MV-4-11 (cell line): ENCODE results near the gene ANKRD34A.

Experiments used
- DNase-seq: peaks from one replicate; lab custom pipeline; 2025; lab: John Stamatoyannopoulos, UW

ANKRD34A gene

DNA sequence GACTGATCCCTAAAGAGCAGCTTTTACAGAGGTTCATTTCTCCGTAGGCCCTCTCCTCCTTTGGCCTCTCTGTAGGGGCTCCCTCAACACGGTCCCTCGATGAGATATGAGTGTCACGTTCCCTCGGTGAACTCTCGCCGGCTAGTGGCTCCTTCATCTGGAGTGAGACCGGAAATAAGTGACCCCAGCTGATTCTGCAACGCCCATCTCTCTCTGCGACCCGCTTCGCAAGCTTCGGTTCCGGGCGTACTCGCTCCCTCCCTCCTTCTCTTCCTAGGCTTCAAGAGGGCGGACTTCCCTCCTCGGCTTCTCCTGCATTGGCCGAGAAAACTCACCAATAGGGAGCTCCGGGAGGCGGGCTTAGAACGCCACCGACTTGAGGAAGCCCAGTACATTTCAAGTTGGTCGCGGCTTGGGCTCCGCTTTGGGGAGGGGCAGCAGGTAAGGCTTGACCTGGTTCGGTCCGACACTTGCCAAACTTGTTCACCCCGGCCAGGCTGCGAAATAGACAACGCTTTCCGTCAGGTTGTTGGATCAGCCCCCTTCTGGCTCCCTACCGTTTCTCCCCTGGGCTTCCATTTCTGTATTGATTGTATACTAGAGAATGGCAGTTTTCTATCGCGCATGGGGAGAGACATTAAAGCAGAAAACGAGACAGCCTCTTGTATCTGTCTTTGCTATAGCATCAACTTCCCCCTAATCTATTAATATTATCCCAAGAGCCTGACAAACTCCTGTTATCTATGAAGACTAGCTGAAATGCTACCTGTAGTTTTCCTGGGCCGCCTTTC is at the start of gene ANKRD34A, which contains the start of gene POLR3GL:
TSS of gene ANKRD34A (minus strand) at position 248 of the 791 bp plus-strand sequence. CDS start 2,816 bp downstream, outside the sequence.
TSS of gene POLR3GL (plus strand) at position 363 of the 791 bp plus-strand sequence. CDS start 10,176 bp downstream, outside the sequence.
- DNase-seq, result peak; percentile 92

DNA sequence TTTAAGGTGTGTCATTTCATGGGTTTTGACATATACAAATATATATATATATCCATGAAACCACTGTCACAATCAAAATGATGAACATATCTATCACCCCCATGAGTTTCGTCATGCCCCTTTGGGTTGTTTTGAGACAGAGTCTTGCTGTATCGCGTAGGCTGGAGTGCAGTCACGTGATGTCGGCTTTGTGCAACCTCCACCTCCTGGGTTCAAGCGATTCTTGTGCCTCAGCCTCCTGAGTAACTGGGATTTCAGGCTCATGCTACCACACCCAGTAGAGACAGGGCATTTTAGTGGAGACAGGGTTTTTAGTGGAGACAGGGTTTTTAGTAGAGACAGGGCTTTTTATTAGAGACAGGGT is 49.2 kb upstream of the ANKRD34A start:
- DNase-seq, result no peak

DNA sequence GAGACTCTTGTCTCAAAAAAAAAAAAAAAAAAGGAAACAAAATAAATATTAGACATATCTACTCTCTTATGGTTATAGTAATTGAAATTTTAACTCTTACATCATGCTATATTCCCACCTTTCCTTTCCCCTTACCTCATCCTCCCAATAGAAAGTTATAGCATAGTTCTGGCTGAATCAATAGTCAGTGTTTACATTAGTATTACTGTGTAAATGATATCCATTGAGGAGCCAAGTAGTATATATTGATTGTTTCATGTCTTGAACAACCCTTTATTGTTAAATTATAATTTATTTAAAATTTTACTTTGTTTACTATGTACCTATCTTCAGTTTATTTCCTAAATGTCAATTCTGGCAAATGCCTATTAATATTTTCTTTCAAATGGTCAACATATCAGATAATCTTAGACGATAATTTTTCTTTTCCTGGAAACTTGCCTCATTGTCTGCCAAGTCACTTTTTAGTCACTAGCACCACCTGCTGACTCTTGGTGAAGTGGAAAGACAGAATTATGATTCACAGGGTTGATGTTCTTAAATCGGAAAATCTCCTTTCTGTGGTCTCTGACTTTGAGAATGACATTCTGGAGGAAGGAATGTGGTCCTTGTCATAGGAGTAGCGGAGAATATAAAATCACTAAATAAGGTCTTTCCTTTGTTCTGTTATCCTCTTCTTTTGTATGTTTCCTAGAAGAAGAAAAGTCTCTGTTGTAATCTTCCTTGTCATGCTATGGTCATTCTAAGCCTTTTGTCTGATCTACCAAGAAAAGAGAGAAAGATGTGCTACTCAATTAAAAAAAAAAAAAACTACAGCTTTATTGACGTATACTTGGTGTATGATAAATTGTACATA is 48.6 kb upstream of the ANKRD34A start:
- peak; percentile 58 for DNase-seq

DNA sequence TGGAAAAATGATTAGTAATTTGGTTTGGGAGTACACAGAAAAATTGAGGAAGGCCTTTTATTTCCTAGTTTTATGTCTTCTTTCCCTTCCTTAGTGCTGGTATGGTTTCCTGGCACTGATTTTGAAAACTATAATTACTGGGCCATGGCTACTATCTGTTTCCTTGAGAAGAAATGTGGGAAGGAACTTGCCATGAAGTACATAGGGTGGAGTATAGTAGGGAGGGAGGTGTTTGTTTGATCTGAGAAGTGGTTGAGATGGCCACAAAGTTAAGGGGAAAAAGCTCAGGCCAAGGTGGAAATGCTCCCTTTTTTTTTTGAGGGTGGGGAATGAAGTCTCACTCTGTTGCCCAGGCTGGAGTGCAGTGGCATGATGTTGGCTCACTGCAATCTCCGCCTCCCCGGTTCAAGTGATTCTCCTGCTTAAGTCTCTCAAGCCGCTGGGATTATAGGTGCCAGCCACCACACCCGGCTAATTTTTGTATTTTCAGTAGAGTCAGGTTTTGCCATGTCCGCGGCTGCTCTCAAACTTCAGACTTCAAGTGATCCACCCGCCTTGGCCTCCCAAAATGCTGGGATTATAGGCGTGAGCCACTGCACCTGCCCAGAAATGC is 45.9 kb upstream of the ANKRD34A start:
- DNase-seq, result no peak

DNA sequence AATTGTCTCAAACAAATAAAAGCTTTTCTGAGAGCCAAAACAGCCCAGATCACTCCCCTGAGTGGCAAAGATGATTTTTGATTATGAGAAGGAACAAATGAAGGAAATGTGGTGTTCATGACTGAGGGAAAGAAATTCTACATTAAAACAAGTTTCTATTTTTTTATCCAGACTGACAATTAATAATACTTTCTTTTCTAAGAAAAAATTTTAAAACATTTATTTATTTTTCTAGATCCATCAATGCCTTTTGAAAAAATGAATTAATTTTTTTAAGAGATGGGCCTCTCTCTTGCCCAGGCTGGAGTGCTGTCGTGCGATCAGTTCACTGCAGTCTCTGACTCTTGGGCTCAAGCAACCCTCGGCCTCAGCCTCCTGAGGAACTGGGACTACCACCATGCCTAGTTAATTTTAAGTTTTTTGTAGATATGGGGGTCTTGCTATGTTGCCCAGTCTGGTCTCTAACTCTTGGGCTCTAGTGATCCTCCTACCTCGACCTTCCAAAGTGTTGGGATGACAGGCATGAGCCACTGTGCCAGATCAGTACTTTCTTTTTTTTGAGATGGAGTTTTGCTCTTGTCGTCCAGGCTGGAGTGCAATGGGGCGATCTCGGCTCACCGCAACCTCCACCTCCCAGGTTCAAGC is 43.2 kb upstream of the ANKRD34A start:
- no peak for DNase-seq

DNA sequence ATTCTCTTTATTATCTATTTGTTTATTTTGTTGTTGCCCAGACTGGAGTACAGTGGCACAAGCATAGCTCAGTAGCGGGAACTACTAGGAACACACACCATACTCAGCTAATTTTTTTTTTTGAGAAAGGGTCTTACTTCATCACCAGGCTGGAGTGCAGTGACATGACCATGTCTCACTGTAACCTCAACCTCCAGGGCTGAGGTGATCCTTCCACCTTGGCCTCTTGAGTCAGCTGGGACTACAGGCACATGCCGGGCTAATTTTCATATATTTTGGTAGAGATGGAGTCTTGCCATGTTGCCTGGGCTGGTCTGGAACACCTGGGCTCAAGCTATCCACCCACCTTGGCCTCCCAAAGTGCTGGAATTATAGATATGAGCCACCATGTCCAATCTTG is 37.3 kb upstream of the ANKRD34A start:
- DNase-seq, result no peak

DNA sequence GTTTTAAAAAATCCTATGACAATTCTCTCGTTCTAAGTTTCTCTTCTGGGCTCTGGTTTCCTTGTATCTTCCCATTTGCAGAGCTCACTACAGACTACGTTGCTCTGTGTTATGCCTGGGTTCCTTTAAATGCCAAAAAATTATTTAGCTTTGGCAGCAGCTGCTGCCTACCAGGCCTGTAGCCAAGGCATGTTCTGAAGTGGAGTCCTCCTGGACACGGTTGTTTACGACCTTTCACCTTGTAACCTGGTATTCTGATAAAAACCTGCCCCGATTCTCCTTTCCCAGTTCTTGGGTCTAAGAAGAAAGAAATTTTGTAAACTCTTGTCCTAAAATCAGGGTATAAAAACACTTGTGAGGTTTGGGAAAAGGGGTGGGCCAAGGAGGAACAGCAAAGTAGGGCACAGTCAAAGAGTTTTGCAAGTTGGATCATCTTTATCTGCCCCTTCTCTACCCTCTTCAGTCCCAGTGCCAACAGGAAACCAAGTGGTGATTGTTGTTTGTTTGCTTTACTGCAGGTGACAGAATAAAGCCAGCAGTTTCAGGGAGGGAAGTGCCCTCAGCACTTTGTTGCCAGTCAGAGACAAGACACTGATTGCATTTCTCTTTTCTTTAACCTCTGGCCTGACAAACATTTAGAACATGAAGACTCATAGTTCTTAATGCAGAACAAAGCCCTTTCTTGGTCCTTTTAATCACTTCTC is 35.1 kb upstream of the ANKRD34A start:
- DNase-seq, result no peak

DNA sequence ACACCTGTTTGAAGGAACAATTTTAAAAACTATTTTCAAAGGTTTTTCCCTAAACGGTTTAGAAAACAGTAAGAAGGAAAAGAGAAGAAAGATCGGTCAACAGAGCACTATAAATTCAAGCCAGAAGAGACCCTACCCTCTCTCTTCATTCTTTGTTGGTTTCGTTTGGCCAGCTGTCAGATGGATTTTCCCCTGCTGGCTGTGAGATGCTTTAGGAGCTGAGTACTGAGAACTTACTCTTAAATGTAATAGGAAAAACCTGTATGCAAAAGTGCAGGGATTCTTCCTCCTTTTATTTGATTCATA is 33.3 kb upstream of the ANKRD34A start:
- DNase-seq, result no peak

DNA sequence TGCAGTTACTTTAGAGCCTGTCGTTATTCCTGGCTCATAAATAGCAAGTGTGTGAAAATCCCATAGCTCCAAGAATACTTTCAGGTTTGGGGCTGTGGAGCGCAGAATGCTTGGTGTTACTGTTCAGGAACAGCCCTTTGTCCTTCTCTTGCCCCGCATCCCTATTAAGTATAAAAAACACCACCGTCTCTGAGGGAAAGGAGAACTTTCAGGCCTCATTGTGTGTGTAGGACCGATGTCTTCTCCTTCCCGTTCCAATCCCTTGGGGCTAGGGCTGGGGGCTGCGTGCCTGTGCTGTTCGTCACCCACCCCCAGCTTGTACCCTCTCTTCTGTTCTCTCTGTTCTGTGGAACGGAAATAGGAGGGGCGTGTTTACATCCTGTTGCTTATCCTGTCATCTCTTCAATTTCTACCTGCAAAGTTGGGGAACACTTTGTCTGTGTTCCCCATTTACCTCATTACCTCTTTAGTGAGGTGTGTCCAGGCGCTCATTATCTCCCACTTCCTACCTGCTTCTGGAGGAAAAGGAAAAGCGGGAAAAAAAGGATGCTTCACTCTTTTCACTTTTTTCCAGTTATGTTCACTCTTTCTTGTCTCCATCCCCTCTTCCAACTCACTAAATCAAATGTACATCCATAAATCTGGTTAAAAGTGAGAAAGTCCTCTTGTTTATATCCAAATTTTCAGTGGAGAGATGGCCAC is 32.8 kb upstream of the ANKRD34A start:
- DNase-seq, result peak; percentile 45

DNA sequence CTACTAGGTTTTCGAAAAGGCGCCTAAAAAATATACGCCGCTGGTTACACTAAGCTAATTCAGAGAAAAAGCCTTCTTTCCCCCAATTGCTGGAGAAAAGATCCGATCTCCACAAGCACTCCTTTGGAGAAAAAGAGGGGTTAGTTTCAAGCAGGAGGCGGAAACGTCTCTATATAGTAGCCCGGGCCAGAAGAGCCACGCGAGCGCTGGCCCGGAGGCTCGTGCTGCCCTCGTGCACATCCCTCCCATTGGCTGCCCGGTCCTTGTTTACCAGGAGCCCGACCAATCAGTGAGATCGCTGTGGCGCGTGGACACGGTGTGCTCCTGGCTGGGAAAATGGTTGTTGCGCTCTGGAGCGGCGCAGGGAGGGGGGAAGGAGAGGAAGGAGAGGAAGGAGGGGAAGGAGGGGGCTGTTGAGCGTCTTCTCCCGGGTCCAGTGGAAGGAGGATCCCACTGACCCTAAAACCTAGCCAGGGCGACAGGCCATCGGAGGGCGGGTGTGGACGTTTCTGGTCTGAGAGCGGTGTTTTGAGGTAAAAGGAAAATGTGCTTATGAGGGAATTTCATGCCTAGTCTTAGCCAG is 32.1 kb upstream of the ANKRD34A start, which contains the start of gene TXNIP:
TSS of gene TXNIP (minus strand) at position 147 of the 583 bp plus-strand sequence. CDS start 313 bp downstream, outside the sequence.
- DNase-seq, result peak; percentile 98

DNA sequence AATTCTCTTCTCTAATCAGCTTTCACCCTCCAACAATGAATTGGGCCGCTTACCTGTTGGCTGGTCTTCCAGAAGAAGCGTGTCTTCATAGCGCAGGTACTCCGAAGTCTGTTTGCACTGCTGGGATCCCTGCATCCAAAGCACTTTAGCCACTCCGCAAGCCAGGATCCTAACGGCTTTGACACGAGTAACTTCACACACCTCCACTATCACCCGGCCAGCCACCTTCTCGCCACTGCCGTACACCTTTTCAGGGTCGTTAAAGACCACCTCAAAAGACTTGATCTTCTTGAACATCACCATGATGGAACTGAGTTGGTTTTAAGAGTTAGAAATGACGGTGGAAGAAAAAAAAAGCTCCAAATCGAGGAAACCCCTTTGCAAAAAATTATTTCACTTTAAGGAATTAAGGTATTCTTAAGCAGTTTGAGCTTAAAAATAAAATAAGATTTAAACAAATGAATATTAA is 31.6 kb upstream of the ANKRD34A start:
- DNase-seq, result no peak

DNA sequence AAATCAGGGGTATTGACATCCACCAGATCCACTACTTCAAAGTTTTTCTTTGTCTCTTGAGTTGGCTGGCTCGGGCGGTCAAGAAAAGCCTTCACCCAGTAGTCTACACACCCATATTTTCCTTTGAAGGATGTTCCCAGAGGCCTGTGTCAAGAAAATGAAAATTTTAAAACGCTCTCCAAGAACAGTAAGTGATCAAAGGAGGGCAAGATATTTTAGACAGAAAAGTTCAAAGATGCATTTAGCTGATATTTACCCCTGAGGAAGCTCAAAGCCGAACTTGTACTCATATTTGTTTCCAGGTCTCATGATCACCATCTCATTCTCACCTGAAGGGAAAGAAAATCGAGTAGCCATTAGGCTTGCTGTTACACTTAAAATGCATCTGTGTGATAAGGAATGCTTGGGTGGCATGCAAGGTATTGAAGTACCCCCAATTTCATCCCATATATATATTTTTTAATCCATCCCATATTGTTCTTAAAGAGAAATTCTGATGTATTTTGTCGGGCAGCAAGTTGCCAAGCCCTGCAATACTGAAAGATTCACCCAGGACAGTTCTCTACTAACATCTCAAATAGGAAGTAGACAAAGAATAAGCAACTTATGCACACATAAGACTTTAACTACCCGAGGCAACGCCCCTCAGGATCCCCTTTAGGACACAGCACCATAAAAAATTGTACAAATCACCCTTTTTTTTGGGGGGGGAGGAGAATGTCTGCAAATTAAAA is 30.9 kb upstream of the ANKRD34A start:
- DNase-seq, result no peak

DNA sequence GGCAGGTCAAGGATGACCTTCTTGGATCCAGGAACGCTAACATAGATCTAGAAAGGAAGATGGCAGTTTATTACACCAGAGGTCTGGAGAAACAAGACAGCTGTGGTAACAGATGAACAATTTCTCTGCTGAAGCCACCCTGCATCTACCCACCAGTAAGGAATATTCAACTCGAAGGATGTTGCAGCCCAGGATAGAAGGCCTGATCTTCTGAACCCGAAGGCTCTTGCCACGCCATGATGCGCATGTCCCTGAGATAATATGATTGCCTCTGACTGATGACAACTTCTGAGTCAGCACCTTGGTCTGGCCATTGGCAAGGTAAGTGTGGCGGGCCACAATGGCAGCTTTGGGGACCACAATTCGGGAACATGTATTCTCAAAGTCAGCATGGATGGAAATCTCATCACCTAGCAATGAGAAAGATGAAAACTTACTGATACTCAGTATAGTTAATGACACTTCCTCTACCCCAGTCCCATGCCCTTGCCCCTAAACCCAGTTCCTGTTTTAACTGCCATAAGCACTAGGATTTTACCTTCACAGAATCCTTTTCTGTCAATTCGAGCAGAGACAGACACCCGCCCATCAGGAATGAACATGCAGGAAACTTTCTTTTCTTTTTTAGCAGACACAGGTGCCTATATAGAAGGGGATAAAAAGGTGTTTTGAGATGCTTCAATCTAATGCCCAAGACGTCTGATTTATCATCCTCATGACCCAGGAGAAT is 30.2 kb upstream of the ANKRD34A start:
- peak; percentile 46 for DNase-seq

DNA sequence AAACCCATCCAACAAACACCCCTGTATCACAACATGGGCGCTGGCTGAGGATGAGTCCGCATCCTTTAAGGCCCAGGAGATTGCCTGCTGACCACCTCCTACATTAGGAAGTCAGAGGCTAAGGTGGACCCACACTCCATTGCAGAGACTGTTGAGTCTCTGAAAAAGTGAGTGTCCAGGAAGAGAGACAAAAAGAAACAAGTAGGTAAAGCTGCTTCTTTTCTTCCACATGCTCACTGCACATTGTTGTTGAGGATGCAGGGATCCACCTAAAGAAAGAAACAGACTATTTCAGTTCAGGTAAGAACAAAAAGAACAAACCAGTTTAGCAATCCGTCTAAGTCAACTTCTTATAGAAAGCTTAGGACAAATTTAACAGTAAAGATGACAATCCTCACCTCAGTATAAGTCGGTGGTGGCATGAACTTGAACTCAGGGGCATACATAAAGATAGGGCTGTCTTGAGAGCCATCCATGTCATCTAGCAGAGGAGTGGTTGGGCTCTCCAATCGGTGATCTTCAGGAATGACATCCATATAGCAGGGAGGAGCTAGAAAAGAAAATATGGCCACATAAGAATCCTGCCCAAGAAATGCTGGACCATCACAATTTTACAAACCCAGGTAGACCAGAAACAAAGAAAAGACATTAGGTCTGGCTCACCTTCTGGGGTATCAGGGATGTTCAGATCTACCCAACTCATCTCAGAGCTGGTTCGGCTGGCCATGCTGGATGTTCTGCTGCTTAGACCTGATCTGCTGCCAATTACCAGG is 29.4 kb upstream of the ANKRD34A start:
- no peak for DNase-seq

DNA sequence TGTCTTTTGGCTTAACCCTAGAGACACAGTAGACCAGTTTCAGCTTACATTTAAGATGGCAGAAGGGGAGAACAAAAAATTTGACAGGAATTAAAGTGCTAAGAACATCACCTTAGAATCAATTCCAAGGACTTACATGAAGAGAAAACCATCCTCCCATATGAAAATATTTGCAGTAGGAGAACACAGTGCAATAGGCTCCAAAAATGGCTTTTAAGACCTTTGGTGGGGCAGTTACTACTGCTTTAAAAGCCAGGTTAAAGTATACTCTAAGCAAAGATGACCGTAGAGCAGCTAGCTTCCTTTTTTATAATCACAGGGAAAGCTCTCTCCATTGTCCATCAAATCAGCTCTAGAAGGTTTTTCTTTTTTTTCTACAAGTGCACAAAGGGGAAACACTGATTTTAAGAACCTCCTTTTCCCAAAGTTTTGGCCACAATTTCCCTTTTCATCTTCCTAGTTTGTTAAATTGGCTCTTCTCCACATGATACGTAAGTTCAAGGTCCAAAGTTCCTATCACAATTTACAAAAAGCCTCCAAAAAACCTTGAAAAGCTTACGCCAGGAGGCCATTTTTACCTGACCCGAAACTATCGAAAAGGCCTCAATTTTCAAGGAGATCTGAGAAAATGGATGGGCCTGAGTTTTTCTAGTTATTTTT is 28.7 kb upstream of the ANKRD34A start:
- no peak for DNase-seq

DNA sequence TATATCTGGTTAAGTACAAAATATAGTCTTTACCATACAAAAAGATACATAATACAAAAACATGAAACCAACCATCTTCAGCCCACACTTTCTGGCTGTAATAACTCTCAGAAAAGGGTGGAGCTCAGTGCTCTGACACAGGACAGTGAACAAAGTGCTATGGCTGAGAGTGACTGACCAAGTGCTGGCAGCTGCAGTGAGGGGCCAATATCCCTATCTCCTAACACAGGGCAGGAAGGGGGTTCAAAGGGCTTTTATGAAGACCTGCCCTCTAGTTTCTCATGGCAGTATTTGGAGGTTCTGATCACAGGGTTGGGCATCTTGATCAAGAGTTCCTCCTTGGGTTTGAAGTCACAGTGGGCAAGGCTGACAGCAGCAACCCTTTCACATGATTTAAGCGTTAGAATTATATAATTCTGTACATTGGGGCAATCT is 28.1 kb upstream of the ANKRD34A start:
- no peak for DNase-seq

DNA sequence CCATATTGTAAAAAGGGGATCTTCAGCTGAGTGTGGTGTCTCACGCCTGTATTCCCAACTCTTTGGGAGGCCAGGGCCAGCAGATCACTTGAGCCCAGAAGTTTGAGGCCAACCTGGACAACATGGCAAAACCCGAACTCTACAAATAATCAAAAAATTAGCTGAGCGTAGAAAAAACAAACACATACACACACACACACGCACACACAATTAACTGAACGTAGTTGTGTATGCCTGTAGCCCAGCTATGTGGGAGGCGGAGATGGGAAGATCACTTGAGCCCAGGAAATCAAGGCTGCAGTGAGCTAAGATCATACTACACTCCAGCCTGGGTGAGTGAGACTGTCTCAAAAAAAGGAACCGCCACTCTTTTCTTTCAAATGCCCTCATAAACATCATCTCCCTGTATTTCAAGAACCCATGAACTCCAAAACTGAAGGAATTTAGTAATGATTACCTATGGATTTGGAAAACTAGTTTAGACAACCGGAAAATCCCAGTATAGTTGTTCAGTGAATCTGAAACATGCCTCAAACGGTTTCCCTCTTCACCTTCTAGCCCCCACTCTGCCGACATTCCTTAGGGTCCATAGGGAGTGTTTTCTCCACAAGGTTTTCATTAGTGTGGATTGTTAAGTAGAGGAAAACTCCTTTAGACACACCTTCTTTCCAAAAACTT is 27.5 kb upstream of the ANKRD34A start:
- peak; percentile 32 for DNase-seq
